ENCODE measurements around the gene NXNL2.
A peak's percentile ranks its signal among the peaks of the same experiment; 100 is the strongest.

NXNL2 gene

GRCh38 chr9:88534456-88535225 lies at the start of gene NXNL2:
TSS of gene NXNL2 (plus strand) at chr9:88535178. CDS start at chr9:88535435, 257 bp downstream.
- peak; percentile 74 for DNase-seq (ENCODE audit: low read depth)

DNA sequence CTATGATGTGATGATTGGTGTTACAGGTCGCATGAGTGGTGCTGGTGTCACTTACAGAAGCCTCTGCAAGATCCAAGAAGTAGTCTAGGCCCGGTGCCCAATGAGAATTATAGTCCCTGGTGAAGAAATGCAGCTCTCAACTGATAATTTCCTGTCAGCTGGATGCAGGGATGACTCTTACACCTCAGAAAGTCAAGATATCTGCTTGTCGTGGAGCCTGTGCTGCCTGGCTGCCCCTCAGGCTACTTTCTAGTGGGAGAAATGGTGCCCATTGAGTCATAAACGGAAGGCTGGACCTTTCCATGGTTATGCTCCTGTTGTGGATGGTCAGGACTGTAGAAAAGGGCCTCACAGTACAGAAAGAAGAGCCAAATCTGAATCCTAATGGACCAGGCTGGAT lies 46.8 kb upstream of the NXNL2 start:
- DNase-seq (ENCODE audit: low read depth): no peak

DNA sequence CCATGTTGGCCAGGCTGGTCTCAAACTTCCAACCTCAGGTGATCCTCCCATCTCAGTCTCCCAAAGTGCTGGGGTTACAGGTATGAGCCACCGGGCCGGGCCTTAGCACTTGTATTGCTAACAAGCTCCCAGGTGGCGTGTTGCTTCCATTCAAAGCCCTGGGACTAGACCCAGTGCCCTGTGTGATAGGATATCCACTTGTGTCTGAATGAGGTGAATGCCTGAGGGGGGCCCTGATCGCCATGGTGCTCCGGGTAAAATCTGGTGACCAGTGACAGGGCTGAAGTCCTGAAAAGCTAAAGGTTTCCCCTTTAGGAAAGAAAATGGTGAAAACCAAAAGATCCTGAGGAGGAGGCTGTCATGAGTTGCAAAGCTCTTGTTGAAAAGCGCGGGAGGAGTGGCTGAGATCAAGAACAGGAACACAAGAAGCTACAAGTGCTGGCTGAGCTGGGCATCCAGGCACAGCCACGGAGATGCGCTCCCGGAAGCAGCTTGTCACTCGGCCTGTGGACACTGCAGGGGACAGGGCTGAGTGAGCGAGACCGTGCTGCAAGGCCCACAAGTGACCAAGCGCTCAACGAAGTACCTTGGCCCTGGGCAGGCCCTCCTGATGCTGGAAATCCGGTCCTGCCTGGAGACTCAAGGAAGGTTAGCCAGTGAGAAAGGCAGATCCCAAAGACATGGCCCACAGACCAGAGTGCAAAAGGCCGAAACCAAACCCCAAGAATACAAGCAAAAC lies 39.8 kb upstream of the NXNL2 start:
- DNase-seq (ENCODE audit: low read depth): no peak

GRCh38 chr9:88497224-88497623 lies 37.8 kb upstream of the NXNL2 start:
- no peak for DNase-seq (ENCODE audit: low read depth)

- DNase-seq (ENCODE audit: low read depth): no peak
Observed at GRCh38 chr9:88498880-88499279, 36.1 kb upstream of the NXNL2 start.

DNA sequence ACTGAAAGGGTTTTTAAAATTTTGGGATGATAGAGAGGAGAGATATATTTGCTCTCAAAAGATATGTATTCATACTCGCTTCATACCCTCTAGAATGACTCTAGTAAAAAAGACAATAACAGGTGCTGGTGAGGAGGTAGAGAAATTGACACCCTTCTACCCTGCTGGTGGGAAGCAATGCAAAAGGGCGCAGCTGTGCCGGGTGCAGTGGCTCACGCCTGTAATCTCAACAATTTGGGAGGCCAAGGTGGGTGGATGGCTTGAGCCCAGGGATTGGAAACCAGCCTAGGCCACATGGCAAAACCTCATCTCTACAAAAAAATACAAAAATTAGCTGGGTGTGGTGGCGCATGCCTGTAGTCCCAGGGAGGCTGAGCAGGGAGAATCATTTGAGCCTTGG lies 33.9 kb upstream of the NXNL2 start:
- no peak for DNase-seq (ENCODE audit: low read depth)

GRCh38 chr9:88502552-88503034 lies 32.4 kb upstream of the NXNL2 start:
- DNase-seq (ENCODE audit: low read depth): no peak

DNA sequence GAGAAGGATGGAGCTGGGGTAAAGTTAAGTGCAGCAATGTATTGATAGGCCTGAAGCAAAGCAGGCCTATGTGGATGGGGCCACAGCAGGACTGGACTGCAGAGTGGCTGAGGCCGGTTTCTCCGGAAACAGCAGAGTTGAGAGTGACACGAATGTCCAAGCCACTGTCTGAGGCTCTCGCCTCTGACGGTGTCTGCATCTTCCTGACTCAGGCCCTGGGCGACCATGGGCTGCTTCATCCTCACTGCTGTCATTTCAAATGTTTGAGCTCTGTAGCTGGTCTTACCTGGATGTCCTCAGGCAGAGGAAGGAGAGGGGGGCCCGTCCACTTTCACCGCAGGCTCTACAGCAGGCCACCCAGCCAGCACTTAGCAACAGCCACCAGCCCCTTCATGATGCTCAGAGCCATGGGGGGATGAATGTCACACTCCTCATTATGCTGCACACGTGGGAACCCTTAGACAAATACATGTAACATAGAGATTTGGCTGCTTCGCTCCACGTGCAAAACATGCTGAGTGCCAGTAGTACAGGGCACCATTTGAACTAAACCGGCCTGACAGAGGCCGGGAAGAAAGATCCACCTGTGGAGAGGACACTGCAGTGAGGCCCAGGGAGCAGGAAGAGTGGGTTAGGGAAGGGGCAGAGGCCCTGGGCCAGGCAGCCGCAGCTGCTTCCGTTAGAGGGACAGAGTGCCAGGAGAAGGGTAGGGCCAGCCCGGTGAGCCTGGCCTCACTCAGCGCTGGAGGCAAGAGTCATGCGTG lies 31.7 kb upstream of the NXNL2 start:
- no peak for DNase-seq (ENCODE audit: low read depth)

- DNase-seq (ENCODE audit: low read depth): no peak
Observed at GRCh38 chr9:88503845-88504764, 30.9 kb upstream of the NXNL2 start.

GRCh38 chr9:88508326-88508725 lies 26.7 kb upstream of the NXNL2 start:
- no peak for DNase-seq (ENCODE audit: low read depth)

- DNase-seq (ENCODE audit: low read depth): no peak
Observed at GRCh38 chr9:88511906-88512305, 23.1 kb upstream of the NXNL2 start.

DNA sequence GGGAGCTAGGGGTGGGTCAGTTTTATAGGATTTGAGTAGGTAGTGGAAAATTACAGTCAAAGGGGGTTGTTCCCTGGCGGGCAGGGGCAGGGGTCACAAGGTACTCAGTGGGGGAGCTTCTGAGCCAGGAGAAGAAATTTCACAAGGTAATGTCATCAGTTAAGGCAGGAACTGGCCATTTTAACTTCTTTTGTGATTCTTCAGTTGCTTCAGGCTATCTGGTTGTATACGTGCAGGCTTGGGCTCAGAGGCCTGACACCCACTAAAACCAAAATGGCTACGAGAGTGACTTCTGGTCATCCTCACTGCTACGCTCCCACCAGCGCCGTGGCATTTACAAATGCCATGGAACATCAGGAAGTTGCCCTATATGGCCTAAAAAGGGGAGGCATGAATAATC lies 20.7 kb upstream of the NXNL2 start:
- no peak for DNase-seq (ENCODE audit: low read depth)

DNA sequence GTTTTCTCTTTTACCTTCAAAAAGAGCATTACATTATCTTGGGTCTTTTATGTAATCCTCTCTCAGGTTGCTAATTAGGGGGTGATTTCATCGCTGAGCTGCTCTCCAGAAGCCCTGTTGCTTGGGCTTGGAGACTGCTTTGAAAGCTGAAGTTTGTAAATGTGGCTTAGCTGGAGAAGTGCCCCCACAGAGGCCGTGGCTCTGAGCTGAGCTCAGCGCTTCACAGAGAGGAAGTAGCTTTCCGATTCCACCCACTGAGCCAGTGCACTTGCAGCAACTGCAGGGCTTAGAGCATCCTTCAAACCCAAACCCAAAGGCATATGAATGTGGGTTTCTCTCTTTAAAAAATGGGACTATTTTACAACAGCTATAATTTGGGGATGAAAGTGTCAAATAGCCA lies 13.7 kb upstream of the NXNL2 start:
- DNase-seq (ENCODE audit: low read depth): no peak

- DNase-seq (ENCODE audit: low read depth): no peak
Observed at GRCh38 chr9:88522360-88522759, 12.6 kb upstream of the NXNL2 start.

GRCh38 chr9:88523056-88523455 lies 11.9 kb upstream of the NXNL2 start:
- no peak for DNase-seq (ENCODE audit: low read depth)

DNA sequence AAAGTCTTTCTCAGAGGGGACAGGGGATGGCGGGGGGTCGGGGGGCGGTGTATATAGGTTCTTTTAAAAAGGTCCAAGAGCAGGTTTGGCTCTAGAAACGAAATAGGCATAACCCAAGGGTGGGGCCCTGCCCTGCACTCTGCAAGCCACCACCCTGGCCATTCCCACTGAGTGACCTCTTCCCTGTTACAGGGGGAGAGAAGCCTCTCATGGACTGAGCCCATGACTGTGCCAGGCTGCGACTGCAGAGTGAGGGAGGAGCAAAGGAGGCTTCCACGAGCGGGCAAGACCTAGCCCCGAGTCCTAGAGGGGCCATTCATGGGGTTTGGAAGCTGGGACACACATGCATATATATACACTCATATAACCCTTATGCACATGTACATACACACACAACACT lies 10.1 kb upstream of the NXNL2 start:
- no peak for DNase-seq (ENCODE audit: low read depth)

- DNase-seq (ENCODE audit: low read depth): no peak
Observed at GRCh38 chr9:88527618-88528017, 7.4 kb upstream of the NXNL2 start.

- DNase-seq (ENCODE audit: low read depth): no peak
Observed at GRCh38 chr9:88528080-88528790, 6.7 kb upstream of the NXNL2 start.

GRCh38 chr9:88529496-88529895 lies 5.5 kb upstream of the NXNL2 start:
- DNase-seq (ENCODE audit: low read depth): no peak

DNA sequence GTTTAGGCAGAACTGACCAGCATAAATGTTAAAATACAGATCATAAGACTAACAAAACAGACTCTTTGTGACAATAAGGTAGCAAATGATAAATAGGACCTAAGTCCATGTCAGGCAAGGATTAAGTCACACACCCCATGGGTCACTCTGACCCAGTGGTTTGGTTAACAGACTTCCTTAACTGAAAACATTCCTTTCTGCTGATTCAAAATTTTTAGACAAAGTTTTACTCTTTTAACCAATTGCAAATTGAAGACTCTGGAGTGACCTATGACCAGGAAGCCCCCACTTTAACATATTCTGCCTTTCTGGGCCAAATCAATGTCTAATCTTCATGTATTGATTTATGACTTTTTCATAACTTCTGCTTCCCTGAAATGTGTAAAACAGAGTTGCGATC lies 4.9 kb upstream of the NXNL2 start:
- DNase-seq (ENCODE audit: low read depth): peak; percentile 72

Data from HS-27A (cell line).